Natural killer cell treated with Interleukin-12 subunit alpha and Interleukin-12 subunit beta and Interleukin-15 and Interleukin-18, amount 100 ng/mL, for 72 hours (primary cell): ENCODE results near the gene SMARCA2. TPM values are rescaled to one million over a fixed set of nuclear protein-coding genes. Genes with fewer than 3 reads are reported as not detected.
"Not testable (repeated sequence)": the region's sequence is repeated elsewhere in the genome, so short reads cannot be mapped to it uniquely, and the experiment has no call there.

Experiments used
- ATAC-seq, 2 donors: fragments of 150-1000 bp; cut with Tn5 transposase in 1 of 2; sonication (Bioruptor Pico), chemical (Tn5 transposase) in 1 of 2; 2 replicates each; pipeline ENCODE4 v1.10.0; 2021
- DNase-seq: peaks from one replicate; pipeline ENCODE4 v3.0.0; 2022; ENCODE audit warnings: low spot score
- H3K27ac Mint-ChIP-seq, 2 donors: 1 replicate in 1 of 2; 2 replicates in 1 of 2; pipeline ENCODE4 v1.8.0; 2022; ENCODE audit warnings: mixed read lengths in 2 of 2, mild to moderate bottlenecking in 1 of 2, moderate library complexity in 1 of 2
- H3K27me3 Mint-ChIP-seq, 2 donors: 1 replicate in 1 of 2; 2 replicates in 1 of 2; pipeline ENCODE4 v1.8.0; 2022; ENCODE audit warnings: mixed read lengths in 2 of 2
- H3K36me3 Mint-ChIP-seq: one replicate; pipeline ENCODE4 v1.8.0; 2022; ENCODE audit warnings: mixed read lengths
- H3K4me1 Mint-ChIP-seq, 2 donors: 1 replicate in 1 of 2; 2 replicates in 1 of 2; pipeline ENCODE4 v1.8.0; 2022; ENCODE audit warnings: low read depth in 2 of 2, mixed read lengths in 2 of 2, mild to moderate bottlenecking in 1 of 2
- H3K4me3 Mint-ChIP-seq: one replicate; pipeline ENCODE4 v1.8.0; 2022; ENCODE audit warnings: mixed read lengths
- H3K9me3 Mint-ChIP-seq: 2 replicates; pipeline ENCODE4 v1.8.0; 2022; ENCODE audit warnings: mixed read lengths
- total RNA-seq, 2 donors: library from RNA; stranded (reverse); gene quantifications; one replicate each; pipeline ENCODE4 v1.2.3, GENCODE V29; 2022

SMARCA2 gene
- total RNA-seq, 2 donors from 2014 or later = 124 to 174 TPM

- H3K4me3 Mint-ChIP-seq = no peak overlapping the region
- no peak overlapping the region for H3K27ac Mint-ChIP-seq
- H3K36me3 Mint-ChIP-seq = peaks cover 4% of the 10 kb centered on the region
- H3K9me3 Mint-ChIP-seq = no peaks in the 10 kb centered on the region
- DNase-seq (no peak), ATAC-seq (no peak)
- H3K4me1 Mint-ChIP-seq = peaks cover 32 to 34% of the 10 kb centered on the region in 2 donors
- no peaks in the 10 kb centered on the region for H3K27me3 Mint-ChIP-seq
Observed at GRCh38 chr9:2134391-2134790, 119.2 kb downstream of the SMARCA2 start.

- ATAC-seq = no peak
- Mint-ChIP-seq H3K27me3 (no peaks in the 10 kb centered on the region), H3K27ac (peak overlapping the region in 1 of 2 donors; percentile 26), H3K4me1 (peaks cover 24 to 33% of the 10 kb centered on the region in 2 donors), H3K4me3 (no peak overlapping the region), H3K9me3 (no peaks in the 10 kb centered on the region), H3K36me3 (no peaks in the 10 kb centered on the region)
- DNase-seq = no peak
Observed at GRCh38 chr9:2138646-2139045, 123.5 kb downstream of the SMARCA2 start.

GRCh38 chr9:2140600-2141223 is 125.6 kb downstream of the SMARCA2 start:
- Mint-ChIP-seq H3K4me1 (peaks cover 38 to 50% of the 10 kb centered on the region in 2 donors), H3K36me3 (no peaks in the 10 kb centered on the region), H3K4me3 (no peak overlapping the region), H3K9me3 (no peaks in the 10 kb centered on the region), H3K27ac (no peak overlapping the region), H3K27me3 (no peaks in the 10 kb centered on the region)
- ATAC-seq = no peak
- DNase-seq = no peak

- H3K27me3 Mint-ChIP-seq = no peaks in the 10 kb centered on the region
- DNase-seq (no peak), ATAC-seq (no peak)
- H3K27ac Mint-ChIP-seq = no peak overlapping the region
- H3K36me3 Mint-ChIP-seq = no peaks in the 10 kb centered on the region
- H3K4me1 Mint-ChIP-seq = peaks cover 47 to 58% of the 10 kb centered on the region in 2 donors
- H3K4me3 Mint-ChIP-seq = no peak overlapping the region
- H3K9me3 Mint-ChIP-seq = no peaks in the 10 kb centered on the region
Observed at GRCh38 chr9:2142212-2142611, 127.1 kb downstream of the SMARCA2 start.

- no peak overlapping the region for H3K4me3 Mint-ChIP-seq
- no peaks in the 10 kb centered on the region for H3K9me3 Mint-ChIP-seq
- no peak for ATAC-seq
- H3K36me3 Mint-ChIP-seq = peaks cover 4% of the 10 kb centered on the region
- peak overlapping the region in 1 of 2 donors; percentile 71 for H3K27ac Mint-ChIP-seq
- H3K27me3 Mint-ChIP-seq = no peaks in the 10 kb centered on the region
- H3K4me1 Mint-ChIP-seq = peaks cover 43 to 51% of the 10 kb centered on the region in 2 donors
- DNase-seq = no peak
Observed at GRCh38 chr9:2144619-2145018, 129.5 kb downstream of the SMARCA2 start.

- peaks cover 4% of the 10 kb centered on the region for H3K36me3 Mint-ChIP-seq
- ATAC-seq = no peak
- H3K27me3 Mint-ChIP-seq = no peaks in the 10 kb centered on the region
- no peaks in the 10 kb centered on the region for H3K9me3 Mint-ChIP-seq
- no peak for DNase-seq
- no peak overlapping the region for H3K4me3 Mint-ChIP-seq
- H3K4me1 Mint-ChIP-seq = peaks cover 43 to 51% of the 10 kb centered on the region in 2 donors
- no peak overlapping the region for H3K27ac Mint-ChIP-seq
Observed at GRCh38 chr9:2145746-2146145, 130.6 kb downstream of the SMARCA2 start.

GRCh38 chr9:2146700-2147099 is 131.6 kb downstream of the SMARCA2 start:
- H3K9me3 Mint-ChIP-seq, H3K4me3 Mint-ChIP-seq, H3K36me3 Mint-ChIP-seq, DNase-seq, ATAC-seq, H3K27me3 Mint-ChIP-seq: not testable (repeated sequence)
- Mint-ChIP-seq H3K4me1 (peaks cover 48 to 51% of the 10 kb centered on the region in 2 donors), H3K27ac (peak overlapping the region in 1 of 2 donors; percentile 14)

- no peaks in the 10 kb centered on the region for H3K9me3 Mint-ChIP-seq
- peaks cover 4% of the 10 kb centered on the region for H3K36me3 Mint-ChIP-seq
- H3K4me3 Mint-ChIP-seq = no peak overlapping the region
- no peak overlapping the region for H3K27ac Mint-ChIP-seq
- H3K4me1 Mint-ChIP-seq = peaks cover 34 to 35% of the 10 kb centered on the region in 2 donors
- DNase-seq = no peak
- H3K27me3 Mint-ChIP-seq = no peaks in the 10 kb centered on the region
- no peak for ATAC-seq
Observed at GRCh38 chr9:2150338-2150737, 135.2 kb downstream of the SMARCA2 start.

- Mint-ChIP-seq H3K27ac (no peak overlapping the region), H3K4me1 (peaks cover 32 to 34% of the 10 kb centered on the region in 2 donors), H3K36me3 (peaks cover 4% of the 10 kb centered on the region), H3K9me3 (no peaks in the 10 kb centered on the region), H3K27me3 (no peaks in the 10 kb centered on the region), H3K4me3 (no peak overlapping the region)
- DNase-seq (no peak), ATAC-seq (no peak)
Observed at GRCh38 chr9:2151171-2151570, 136.0 kb downstream of the SMARCA2 start.

GRCh38 chr9:2152966-2153629 is 138.0 kb downstream of the SMARCA2 start:
- H3K27me3 Mint-ChIP-seq = no peaks in the 10 kb centered on the region
- peaks cover 4% of the 10 kb centered on the region for H3K36me3 Mint-ChIP-seq
- no peak overlapping the region for H3K4me3 Mint-ChIP-seq
- peaks cover 40 to 44% of the 10 kb centered on the region in 2 donors for H3K4me1 Mint-ChIP-seq
- ATAC-seq (no peak), DNase-seq (no peak)
- no peaks in the 10 kb centered on the region for H3K9me3 Mint-ChIP-seq
- peak overlapping the region in 1 of 2 donors; percentile 19 for H3K27ac Mint-ChIP-seq

GRCh38 chr9:2153630-2154217 is 138.6 kb downstream of the SMARCA2 start:
- DNase-seq (no peak), ATAC-seq (no peak)
- Mint-ChIP-seq H3K4me1 (peaks cover 44 to 50% of the 10 kb centered on the region in 2 donors), H3K4me3 (no peak overlapping the region), H3K27ac (peak overlapping the region in 1 of 2 donors; percentile 19), H3K27me3 (no peaks in the 10 kb centered on the region), H3K36me3 (peaks cover 3% of the 10 kb centered on the region), H3K9me3 (no peaks in the 10 kb centered on the region)

GRCh38 chr9:2154731-2155130 is 139.6 kb downstream of the SMARCA2 start:
- ATAC-seq = no peak
- Mint-ChIP-seq H3K4me3 (no peak overlapping the region), H3K27ac (no peak overlapping the region), H3K36me3 (no peaks in the 10 kb centered on the region), H3K4me1 (peaks cover 44 to 52% of the 10 kb centered on the region in 2 donors), H3K9me3 (no peaks in the 10 kb centered on the region), H3K27me3 (no peaks in the 10 kb centered on the region)
- no peak for DNase-seq

- Mint-ChIP-seq H3K4me3 (no peak overlapping the region), H3K27me3 (no peaks in the 10 kb centered on the region), H3K4me1 (peaks cover 52 to 61% of the 10 kb centered on the region in 2 donors), H3K36me3 (no peaks in the 10 kb centered on the region), H3K27ac (no peak overlapping the region), H3K9me3 (no peaks in the 10 kb centered on the region)
- ATAC-seq (no peak), DNase-seq (no peak)
Observed at GRCh38 chr9:2155966-2156365, 140.8 kb downstream of the SMARCA2 start.
